Stomach (tissue), 4 donors: ENCODE measurements around the gene HNF1B.

Source experiments
- CTCF ChIP-seq, 7 experiments: fragments of 450-650 bp in 4 of 7; fragments of 200-600 bp in 3 of 7; sonication (generic) in 3 of 7; IDR thresholded peaks; one replicate each; pipeline ENCODE4 v1.5.1; 2016 to 2019; ENCODE audit warnings: antibody characterized with exemption in 7 of 7, control low read depth in 2 of 7, mild to moderate bottlenecking in 1 of 7
- EP300 ChIP-seq: sonication (generic); formaldehyde crosslinking; IDR thresholded peaks from one replicate; pipeline ENCODE4 v1.6.1; 2017; ENCODE audit warnings: antibody characterized with exemption
- POLR2A ChIP-seq, 4 donors: fragments of 450-650 bp; IDR thresholded peaks; one replicate each; pipeline ENCODE4 v1.6.1; 2016; ENCODE audit warnings: antibody characterized with exemption in 4 of 4, control low read depth in 2 of 4, mild to moderate bottlenecking in 1 of 4, moderate library complexity in 1 of 4
- POLR2AphosphoS5 ChIP-seq, 3 donors: sonication (generic); formaldehyde crosslinking; IDR thresholded peaks; one replicate each; pipeline ENCODE4 v1.6.1; 2016; ENCODE audit warnings: antibody characterized with exemption in 3 of 3

- TF ChIP-seq CTCF (IDR thresholded peaks at IDR 0.05) (no peak), EP300 (no peak), POLR2A (IDR thresholded peaks at IDR 0.05) (no peak), POLR2AphosphoS5 (IDR thresholded peaks at IDR 0.05) (peak in 2 of 3 donors; percentile 64 to 70)
These were observed 1.9 kb downstream of the HNF1B start for GRCh38 chr17:37742762-37743611.
